Fibroblast of skin of right quadriceps (primary cell): ENCODE data around the gene ERP44.
"Not testable (repeated sequence)": the region's sequence is repeated elsewhere in the genome, so short reads cannot be mapped to it uniquely, and the experiment has no call there.

Experiments used
- DNase-seq: peaks from one replicate; pipeline ENCODE4 v3.0.0-alpha.2; 2013

ERP44 gene

DNA sequence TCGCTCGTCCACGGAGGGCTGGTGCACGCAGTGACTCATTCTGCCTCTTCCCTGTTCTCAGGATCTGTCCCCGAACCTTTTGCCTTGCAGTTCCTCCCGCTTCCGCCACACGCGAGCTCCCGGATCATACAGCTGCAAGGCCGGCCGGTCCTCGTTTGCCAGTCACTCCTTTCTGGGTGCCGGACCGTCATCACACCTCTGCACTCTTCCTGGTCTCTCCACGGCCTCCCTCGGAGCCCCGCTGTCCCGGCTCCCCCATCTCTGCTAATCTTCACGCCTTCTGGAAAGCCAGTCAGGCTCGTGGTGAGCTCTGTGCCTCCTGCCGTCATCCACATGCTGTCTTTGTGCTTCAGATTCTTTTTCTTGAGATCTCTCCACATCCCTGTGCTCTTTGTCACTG, 100.5 kb downstream of the ERP44 start:
- no peak for DNase-seq

DNA sequence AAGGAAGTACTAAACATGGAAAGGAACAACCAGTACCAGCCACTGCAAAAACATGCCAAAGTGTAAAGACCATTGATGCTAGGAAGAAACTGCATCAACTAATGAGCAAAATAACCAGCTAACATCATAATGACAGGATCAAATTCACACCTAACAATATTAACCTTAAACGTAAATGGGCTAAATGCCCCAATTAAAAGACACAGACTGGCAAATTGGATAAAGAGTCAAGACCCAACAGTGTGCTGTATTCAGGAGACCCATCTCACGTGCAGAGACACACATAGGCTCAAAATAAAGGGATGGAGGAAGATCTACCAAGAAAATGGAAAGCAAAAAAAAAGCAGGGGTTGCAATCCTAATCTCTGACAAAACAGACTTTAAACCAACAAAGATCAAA, 108.3 kb downstream of the ERP44 start:
- DNase-seq: not testable (repeated sequence)

DNA sequence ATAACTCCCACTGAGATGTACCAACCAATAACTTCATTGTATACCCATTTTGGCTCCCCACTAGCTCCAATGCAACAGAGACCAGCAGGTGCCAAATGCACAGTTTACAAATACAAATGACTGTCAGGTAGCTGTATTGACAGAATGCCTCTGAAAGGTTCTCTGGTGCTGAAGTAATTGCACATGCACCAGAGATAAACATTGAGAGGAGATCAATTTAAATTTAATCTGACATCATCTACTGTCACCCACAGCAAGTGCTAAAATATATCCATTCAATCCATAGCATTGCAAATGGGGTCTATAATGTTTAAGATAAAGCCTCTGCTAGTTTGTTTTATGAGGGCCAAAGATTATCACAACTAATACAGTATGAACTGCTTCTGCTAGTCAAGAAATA, 112.2 kb downstream of the ERP44 start:
- DNase-seq: no peak

DNA sequence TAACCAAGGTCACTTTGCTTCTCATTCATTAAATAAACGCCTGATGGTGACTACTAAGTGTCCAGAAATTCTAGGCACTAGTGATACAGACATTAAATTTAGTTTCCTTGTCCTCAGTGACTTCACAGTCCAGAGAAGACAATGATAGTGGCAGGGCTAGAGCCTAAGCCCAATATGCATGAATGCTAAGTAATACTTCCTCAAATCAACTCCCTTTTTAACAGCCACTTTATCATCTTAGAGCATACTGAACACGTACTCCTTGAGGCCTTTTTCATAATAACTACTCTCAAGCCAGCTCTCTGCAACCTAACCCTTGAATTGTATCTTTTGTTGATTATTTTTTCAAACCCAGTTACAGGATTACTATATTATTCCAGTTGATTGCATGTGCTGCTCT, 118.2 kb downstream of the ERP44 start:
- DNase-seq: no peak

DNA sequence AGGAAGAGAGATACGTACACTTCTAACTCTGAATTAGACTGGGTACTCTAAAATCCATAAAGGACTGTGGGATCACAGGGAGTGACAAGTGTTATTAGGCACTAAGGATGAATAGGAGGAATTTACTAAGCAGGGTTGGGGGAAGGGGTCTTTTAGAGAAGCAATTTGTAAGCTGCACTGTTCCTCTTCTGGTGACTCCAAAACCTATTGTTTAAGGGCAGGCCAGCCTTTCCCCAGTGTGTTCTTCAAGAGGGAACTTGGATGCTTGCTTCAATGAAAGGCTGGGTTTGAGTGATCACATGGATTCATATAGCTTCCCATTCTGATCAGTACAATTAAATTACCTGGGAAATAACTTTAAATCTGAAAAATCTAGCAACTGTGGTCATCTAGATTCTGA, 120.6 kb downstream of the ERP44 start:
- no peak for DNase-seq

DNA sequence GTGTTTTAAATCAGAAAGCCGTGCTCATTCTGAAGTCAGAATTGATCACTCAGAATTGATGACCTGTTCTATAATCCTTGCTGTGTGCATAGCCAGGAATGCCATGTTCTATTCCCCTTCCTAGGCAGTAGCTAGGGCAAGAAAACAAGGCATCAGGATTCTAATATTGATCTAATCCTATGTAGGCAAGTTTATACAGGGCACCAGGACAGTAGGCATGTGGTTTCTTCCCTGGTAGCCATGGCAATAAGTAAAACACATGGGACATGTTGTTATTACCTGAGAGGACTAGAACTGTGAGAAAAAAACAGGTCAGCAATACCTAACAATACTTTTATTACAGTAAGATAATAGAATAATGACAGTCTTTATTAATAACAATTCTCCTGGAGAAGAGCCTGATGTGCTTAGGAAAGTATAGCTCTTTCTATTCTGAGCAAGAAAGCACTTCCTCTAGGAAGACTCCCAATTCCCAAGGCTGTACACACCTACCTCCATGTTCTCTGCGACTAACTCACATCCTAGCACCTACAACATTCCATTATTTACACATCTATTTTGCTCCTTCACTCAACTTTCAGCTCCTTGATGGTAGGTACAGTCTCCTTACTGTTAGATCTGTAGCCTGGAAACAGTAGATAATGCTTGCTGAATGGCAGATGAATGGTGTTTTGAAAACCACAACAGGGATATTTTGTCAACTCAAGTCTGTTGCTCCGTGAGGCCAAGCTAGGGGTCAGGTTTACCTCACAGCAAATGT, 121.6 kb downstream of the ERP44 start:
- no peak for DNase-seq

DNA sequence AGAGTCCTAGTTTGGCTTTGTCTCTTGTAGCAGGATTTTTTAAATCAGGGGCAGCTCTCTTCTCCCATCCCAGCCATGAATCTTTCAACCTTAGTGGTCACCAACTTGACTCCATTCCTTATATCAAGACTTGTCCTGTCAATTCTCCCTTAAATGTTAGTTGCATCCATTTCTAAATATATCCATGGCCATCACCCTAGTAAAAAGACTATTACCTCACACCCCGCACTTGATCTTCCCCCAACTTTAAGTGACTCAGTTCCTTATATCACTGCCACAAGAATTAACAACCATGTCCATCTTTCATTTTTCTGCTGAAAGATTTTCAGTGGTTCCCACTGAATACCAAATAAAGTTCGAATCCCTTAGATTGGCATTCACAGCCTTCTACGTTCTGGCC, 125.3 kb downstream of the ERP44 start:
- DNase-seq: no peak

DNA sequence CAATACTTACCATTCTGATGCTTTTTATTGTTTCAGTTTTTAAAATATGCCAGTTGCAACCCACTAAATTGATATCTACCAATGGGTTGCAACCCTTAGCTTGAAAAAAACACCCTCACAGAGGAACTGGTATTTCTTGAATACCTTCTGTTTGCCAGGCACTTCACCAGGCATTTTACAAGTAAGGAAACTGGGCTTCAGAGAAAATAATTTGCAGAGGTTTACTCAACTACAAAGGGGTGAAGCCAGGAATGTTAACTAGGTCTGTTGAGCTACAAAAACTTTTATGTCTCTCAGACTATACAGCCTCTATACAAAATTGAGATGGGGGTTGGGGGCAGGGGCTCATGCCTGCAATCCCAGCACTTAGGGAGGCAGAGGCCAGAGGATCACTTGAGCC, 127.4 kb downstream of the ERP44 start:
- no peak for DNase-seq

DNA sequence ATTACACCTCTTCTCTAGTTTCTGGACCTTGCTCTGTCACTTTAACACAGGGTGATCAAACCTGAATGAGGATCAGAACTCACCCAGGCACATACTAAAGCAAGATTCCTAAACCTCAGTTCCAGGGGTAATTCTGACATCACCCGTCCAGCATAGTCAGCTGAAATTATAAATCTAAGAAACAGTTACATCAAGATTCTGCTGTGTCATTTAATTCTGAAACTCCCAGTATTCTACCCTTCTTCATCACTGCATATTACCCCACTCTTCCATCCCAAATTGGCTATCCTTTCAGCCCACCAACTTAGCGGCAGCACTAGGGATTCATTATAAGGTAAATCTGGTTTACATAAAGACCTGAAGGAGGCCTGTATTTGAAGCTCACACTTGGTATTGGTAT, 128.3 kb downstream of the ERP44 start:
- no peak for DNase-seq

DNA sequence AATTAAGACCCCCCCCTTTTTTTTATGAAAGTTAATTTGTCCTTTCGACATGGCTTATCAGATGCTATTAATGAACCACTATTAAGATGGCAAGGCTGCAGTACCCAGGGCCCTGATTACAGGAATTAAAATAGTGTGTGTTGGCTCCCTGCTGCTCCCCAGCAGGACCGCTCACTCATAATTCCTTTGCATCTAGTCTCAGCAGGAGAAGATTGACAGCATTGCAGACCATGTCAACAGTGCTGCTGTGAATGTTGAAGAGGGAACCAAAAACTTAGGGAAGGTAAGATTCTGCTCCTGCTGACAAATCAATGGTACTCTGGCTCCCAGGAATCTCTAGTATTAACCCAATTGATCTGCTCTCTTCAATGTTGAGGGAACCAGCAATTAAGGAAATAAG, 131.3 kb downstream of the ERP44 start:
- DNase-seq: no peak

DNA sequence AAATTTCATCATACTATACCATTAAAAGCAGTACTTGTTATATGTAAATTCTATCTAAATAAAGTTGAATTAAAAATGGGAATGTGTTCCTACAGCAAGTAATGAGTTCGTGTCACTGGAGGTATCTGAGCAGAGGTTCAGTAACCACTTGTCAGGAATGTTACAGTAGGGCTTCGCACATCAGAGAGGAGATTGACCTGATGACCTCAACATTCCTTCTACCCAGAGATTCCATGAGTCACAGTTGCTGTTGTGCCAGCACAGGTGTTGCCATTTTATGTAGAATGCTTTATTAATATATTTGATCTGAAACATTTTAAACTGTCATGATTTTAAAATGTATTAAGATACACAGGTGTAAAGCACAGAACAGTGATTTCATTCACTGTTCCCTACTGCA, 132.1 kb downstream of the ERP44 start:
- DNase-seq: peak; percentile 35

DNA sequence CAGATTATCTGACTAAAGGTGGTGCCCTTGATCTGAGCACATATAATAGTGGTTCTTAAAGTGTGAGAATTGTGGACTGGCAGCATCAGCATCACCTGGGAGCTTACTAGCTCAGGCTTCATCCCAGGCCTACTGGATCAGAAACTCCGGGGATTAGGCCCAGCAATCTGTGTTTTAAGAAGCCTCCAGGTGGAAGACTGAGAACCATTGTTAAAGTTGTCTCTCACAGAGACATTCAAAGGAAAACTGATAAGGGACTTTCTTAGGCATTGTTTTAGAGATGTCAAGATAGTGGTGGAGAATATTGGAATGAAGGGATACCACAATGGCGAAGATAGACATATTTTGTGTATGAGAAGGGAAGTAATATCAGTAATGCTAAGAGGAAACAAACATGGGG, 132.8 kb downstream of the ERP44 start:
- DNase-seq: no peak

DNA sequence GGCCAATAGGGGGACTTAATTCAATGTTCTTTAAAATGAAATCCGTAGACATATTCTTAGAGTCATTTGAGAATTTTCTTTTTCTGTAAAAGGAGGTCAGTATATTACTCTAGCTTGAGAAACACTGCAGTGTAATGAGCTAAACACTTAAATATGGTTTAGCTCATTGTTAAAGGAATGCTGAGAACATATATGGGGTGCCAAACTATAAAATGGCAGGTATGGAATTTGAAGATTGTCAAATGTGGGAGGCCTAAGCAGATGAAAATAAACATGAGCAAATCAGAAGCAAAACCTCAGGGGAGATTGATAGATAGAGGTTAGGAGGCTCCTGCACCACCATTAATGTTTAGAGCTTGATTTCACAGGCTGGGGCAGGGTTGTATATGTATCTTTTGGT, 134.5 kb downstream of the ERP44 start:
- peak; percentile 59 for DNase-seq

DNA sequence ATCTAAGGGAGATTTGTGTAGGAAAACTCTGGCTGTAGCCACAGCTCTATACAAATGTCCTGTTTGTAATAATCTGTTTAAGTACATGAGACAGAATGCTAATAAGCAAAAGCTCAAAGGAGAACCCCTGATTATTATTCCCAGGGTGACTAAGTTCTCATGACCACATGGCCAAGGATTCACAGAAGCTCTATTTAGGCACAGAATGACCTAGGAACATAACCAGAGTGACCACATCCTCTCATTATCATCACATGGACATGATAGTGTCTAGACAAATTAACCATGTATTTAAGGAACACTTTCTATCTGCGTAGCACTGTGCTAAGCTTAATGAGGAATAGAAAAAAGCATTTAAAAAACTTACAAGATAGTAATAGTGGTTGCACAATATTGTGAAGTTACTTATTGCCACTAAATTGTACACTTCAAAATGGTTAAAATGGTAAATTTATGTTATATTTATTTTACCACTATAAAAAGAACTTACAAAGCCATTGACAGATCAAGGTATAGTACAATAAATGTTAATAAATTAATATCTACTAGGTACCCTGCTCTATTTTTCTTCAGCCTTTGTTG, 136.0 kb downstream of the ERP44 start:
- DNase-seq: no peak

DNA sequence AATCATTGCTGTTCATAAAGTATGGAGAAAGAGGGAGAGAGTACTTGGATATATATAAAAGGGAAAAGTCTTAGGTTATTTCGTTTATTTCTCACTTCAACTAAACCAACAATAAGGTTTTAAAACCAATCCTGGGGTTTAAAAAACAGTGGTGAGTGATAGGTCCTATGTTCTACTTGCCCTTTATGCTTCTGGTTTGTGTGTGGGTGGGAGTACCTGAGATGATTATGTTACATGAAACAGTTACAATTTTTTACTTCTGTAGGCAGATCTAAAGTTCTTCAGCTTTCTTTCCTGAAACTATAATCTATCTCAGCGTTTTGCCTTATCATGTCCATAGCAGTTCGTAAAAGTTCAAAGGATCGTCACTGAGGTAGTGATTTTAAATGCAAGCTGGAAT, 143.2 kb downstream of the ERP44 start:
- DNase-seq: no peak

DNA sequence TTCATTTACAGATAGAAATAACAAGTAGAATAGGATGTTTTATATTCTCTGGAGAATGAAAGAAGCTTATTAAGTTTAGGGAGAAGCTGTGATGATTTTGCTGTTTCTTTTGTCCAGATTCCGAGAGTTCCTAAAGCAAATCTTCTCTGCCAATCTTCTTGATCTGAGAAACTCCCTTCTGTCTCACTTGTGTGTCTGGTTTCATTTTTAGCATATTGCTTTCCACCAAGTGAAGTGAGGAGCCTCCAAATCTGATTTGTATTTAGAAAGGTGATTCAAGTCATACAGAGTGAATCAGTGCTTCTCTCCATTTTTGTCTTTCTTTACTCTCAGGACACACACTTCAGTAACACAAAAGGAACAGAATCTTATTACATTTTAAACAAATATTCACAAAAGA, 144.0 kb downstream of the ERP44 start:
- no peak for DNase-seq

DNA sequence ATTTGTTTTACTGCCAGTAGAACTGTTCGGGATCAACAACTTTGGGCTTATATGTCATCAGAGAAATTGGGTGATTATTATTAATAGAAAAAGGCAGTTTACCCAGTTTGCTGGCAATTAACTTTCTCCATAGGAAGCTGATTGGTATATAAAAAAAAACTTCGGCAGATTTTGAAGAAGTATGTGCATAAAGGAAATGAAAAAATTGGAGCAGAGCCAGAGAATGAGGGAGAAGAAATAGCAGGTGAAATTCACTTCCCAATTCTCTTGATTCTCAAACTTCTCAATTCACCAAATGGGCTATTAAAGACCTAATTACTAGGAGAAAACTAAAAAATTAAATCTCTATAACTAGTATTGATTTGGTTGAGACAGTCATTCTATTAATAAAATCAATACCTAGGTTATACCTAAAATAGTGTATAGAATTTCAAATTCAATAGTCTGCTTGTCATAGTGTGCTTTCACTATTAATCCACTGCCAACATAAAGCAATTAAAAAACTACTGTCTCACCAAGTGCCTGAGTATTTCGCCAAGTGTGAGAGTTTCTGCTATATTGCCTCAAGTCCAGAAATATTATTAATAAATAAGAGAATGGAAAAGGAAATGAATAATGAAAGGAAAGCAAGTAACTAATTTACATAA, 144.8 kb downstream of the ERP44 start:
- no peak for DNase-seq

DNA sequence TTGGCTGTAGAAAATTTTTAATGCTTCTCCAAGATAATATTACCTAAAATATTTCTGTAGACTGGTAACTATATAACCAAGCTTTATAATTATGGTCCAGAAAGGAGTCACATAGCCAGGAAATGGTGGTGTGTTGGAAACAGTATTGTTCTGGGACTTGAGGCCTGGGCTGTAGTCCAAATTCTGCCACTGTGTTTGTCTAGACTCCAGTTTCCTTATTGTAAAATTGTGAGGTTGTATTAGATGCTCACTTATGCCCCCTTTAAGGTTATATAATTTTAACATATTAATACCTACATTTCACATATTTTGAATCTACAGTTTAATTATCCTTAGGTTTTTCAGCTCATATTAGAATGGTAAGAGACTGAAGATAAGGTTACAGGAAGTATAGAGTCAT, 149.9 kb downstream of the ERP44 start:
- DNase-seq: no peak

DNA sequence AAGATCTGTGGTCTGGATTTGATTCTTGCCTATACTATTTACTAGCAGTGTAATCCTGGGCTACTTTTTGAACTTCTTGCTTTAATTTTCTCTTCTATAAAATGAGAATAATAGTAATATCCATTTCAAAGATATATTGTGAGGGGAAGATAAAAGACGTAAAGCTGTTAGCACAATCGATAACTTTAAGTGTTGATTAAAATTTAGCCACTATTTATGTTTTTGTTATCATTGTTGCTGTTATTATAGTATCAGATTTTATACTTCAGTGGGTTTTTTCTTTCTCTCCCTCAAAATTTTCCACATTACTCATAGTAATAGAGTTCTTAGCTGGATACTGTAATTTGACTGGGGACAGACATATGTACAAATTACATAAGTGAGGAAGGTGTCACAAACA, 150.3 kb downstream of the ERP44 start:
- no peak for DNase-seq

DNA sequence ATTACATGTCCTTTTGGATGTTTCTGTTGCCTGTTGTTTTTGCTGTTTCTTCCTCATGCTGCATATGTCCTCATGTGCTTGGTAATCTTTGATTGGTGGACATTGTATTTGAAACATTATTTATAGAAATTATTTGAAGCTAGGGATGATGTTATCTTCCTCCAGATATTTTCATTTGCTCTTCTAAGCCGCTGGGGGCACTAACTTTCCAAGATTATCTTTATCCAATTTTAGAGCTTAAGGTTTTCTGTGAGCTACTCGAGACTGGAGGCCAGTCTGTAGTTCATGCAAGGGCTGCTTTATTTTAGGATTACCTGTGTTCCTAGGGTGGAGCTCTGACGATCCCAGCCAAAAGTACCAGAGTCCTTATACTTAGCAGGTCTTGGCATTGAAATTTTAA, 151.4 kb downstream of the ERP44 start:
- DNase-seq: no peak

DNA sequence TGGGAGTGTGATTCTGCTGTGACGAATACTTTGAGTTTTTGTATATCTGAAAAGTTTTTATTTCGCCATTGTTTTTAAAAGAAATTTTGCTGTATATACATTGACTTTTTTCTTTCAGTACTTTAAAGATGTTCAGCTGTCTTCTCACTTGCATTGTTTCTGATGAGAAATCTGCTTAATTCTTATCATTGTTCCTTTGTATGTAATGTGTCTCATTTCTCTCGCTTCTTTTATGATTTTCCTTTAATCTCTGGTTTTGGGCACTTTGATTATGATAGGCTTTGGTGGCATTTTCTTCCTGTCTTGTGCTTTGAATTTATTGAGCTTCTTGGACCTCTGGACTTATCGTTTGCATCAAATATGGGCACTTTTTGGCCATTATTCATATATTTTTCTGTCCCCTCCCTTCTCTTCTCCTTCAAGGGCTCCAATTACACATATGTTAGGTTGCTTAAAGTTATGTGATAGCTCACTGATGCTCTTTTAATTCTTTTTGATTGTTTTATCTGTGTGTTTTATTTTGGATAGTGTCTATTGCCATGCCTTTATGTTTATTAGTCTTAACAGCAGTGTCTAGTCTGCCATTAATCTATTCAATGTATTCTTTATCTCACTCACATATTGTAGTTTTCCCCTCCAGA, 161.7 kb downstream of the ERP44 start:
- no peak for DNase-seq

DNA sequence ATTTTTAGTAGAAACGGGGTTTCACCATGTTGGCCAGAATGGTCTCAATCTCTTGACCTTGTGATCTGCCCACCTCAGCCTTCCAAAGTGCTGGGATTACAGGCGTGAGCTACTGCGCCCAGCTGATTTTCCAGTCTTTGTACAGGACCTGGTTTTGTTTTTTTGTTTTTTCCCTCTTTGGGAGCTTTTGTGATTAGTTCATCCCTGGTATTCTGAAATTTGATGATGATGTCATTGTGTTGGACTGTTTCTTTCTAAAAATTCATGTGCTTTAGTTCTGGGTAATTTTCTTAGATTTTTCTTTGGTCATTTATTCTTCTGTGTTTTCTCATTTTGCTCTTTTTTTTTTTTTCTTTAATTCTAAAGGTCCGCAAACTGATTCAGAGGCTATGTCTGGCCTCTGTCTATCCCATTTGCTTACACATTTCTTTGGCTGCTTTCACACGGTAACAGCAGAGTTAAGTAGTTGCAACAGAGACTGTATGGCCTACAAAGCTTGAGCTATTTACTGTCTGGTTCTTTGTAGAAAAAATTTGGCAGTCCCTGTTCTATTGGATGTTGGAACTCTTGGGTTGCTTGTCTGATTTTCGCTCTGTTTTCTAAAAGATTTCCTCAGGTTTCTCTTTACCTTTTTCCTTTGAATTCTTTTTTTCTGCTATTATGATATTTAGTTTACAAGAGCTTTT, 167.5 kb downstream of the ERP44 start:
- no peak for DNase-seq

DNA sequence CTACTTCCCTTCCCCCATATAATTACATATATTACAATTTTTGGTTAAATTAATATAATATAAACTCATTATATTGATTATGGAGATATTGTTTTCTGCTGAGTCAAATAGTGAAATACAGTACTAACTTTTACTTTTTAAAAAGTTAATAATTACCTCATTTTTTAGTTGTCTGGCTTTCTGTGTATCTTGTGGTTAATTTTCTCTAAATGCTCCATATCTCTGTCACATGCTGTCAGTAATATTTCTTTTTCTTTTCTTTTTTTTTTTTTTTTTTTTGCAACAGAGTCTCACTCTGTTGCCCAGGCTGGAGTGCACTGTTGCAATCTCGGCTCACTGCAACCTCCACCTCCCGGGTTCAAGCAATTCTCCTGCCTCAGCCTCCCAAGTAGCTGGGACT, 169.1 kb downstream of the ERP44 start:
- DNase-seq: no peak
